HEK293 (cell line): ENCODE data around the gene CAMKK1.

Experiments used
- ATF2 ChIP-seq: fragments of 450-650 bp; formaldehyde crosslinking; IDR thresholded peaks from 2 replicates; pipeline ENCODE4 v1.5.1; 2016; ENCODE audit warnings: missing biosample characterization, missing genetic modification characterization, low read depth
- SALL2 ChIP-seq: fragments of 450-650 bp; formaldehyde crosslinking; IDR thresholded peaks from 2 replicates; pipeline ENCODE4 v1.5.0; 2017; ENCODE audit warnings: missing biosample characterization, mild to moderate bottlenecking, missing genetic modification characterization, borderline replicate concordance
- ZNF560 ChIP-seq: fragments of 450-650 bp; formaldehyde crosslinking; IDR thresholded peaks from 2 replicates; pipeline ENCODE4 v1.5.1; 2017; ENCODE audit warnings: missing biosample characterization, missing genetic modification characterization, borderline replicate concordance
- ZNF571 ChIP-seq: fragments of 450-650 bp; formaldehyde crosslinking; IDR thresholded peaks from 2 replicates; pipeline ENCODE4 v1.5.0; 2017; ENCODE audit warnings: missing biosample characterization, missing genetic modification characterization
- ZNF76 ChIP-seq: fragments of 450-650 bp; formaldehyde crosslinking; IDR thresholded peaks from 2 replicates; pipeline ENCODE4; 2016; ENCODE audit warnings: low read depth, missing biosample characterization, missing genetic modification characterization, borderline replicate concordance
- TF ChIP-seq, protein P1 (sequence below): fragments of 450-650 bp; formaldehyde crosslinking; IDR thresholded peaks from 2 replicates; pipeline ENCODE4 v1.5.1; 2016; ENCODE audit warnings: missing biosample characterization, missing genetic modification characterization
- TF ChIP-seq, protein P2 (sequence below): fragments of 450-650 bp; formaldehyde crosslinking; IDR thresholded peaks from 2 replicates; pipeline ENCODE4 v1.5.1; 2016; ENCODE audit warnings: missing biosample characterization, missing genetic modification characterization

GRCh38 chr17:3915581-3915994, 22.7 kb upstream of the CAMKK1 start:
- TF ChIP-seq SALL2 (tag by site-specific recombination) (no peak), ZNF560 (tag by site-specific recombination) (no peak), ZNF76 (tag by site-specific recombination) (no peak), ZNF571 (no peak), ATF2 (tag by site-specific recombination) (no peak)
- TF ChIP-seq, protein P1, sequence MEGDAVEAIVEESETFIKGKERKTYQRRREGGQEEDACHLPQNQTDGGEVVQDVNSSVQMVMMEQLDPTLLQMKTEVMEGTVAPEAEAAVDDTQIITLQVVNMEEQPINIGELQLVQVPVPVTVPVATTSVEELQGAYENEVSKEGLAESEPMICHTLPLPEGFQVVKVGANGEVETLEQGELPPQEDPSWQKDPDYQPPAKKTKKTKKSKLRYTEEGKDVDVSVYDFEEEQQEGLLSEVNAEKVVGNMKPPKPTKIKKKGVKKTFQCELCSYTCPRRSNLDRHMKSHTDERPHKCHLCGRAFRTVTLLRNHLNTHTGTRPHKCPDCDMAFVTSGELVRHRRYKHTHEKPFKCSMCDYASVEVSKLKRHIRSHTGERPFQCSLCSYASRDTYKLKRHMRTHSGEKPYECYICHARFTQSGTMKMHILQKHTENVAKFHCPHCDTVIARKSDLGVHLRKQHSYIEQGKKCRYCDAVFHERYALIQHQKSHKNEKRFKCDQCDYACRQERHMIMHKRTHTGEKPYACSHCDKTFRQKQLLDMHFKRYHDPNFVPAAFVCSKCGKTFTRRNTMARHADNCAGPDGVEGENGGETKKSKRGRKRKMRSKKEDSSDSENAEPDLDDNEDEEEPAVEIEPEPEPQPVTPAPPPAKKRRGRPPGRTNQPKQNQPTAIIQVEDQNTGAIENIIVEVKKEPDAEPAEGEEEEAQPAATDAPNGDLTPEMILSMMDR, result no peak
- TF ChIP-seq, protein P2, sequence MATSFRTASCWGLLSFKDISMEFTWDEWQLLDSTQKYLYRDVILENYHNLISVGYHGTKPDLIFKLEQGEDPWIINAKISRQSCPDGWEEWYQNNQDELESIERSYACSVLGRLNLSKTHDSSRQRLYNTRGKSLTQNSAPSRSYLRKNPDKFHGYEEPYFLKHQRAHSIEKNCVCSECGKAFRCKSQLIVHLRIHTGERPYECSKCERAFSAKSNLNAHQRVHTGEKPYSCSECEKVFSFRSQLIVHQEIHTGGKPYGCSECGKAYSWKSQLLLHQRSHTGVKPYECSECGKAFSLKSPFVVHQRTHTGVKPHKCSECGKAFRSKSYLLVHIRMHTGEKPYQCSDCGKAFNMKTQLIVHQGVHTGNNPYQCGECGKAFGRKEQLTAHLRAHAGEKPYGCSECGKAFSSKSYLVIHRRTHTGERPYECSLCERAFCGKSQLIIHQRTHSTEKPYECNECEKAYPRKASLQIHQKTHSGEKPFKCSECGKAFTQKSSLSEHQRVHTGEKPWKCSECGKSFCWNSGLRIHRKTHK (tag by site-specific recombination), result no peak
